ENCODE data around the gene SNAP91. TPM values are rescaled to one million over a fixed set of nuclear protein-coding genes. Genes with fewer than 3 reads are reported as not detected.

The SNAP91 gene
- total RNA-seq, 1 donor from 2014 or later = 3.4 TPM

- Histone ChIP-seq H2AFZ (replicated peaks) (no peak overlapping the region), H3K9ac (no peak overlapping the region), H3F3A (ENCODE audit: low read depth) (no peaks in the 10 kb centered on the region), H3K27me3 (no peaks in the 10 kb centered on the region), H3K4me3 (no peak overlapping the region), H3K9me3 (ENCODE audit: low read depth) (no peaks in the 10 kb centered on the region), H3K4me2 (no peak overlapping the region), H3K4me1 (no peaks in the 10 kb centered on the region), H3K79me2 (ENCODE audit: low read depth) (no peaks in the 10 kb centered on the region), H3K27ac (no peak overlapping the region), H4K20me1 (ENCODE audit: low read depth) (no peaks in the 10 kb centered on the region), H3K36me3 (no peaks in the 10 kb centered on the region)
- TF ChIP-seq CTCF (IDR thresholded peaks at IDR 0.05) = no peak
- no peak for TF ChIP-seq EZH2phosphoT487 (IDR thresholded peaks at IDR 0.05)
- TF ChIP-seq EZH2 (IDR thresholded peaks at IDR 0.05) = no peak
- no peak for DNase-seq (ENCODE audit: low spot score)
- H3K27me3 Mint-ChIP-seq (ENCODE audit: insufficient read depth, low read depth) = no peaks in the 10 kb centered on the region
- no peaks in the 10 kb centered on the region for H3K4me1 Mint-ChIP-seq
- no peak overlapping the region for H3K27ac Mint-ChIP-seq
- no peaks in the 10 kb centered on the region for H3K9me3 Mint-ChIP-seq
- H3K36me3 Mint-ChIP-seq = no peaks in the 10 kb centered on the region
- H3K4me3 Mint-ChIP-seq = no peak overlapping the region
These were observed 23.4 kb downstream of the SNAP91 start for GRCh38 chr6:83685481-83685880.

- Histone ChIP-seq H3F3A (ENCODE audit: low read depth) (no peaks in the 10 kb centered on the region), H4K20me1 (ENCODE audit: low read depth) (no peaks in the 10 kb centered on the region), H3K9me3 (ENCODE audit: low read depth) (no peaks in the 10 kb centered on the region), H3K27me3 (no peaks in the 10 kb centered on the region), H3K79me2 (ENCODE audit: low read depth) (no peaks in the 10 kb centered on the region), H2AFZ (replicated peaks) (no peak overlapping the region), H3K4me3 (no peak overlapping the region), H3K27ac (no peak overlapping the region), H3K9ac (no peak overlapping the region), H3K4me2 (no peak overlapping the region), H3K4me1 (no peaks in the 10 kb centered on the region), H3K36me3 (no peaks in the 10 kb centered on the region)
- no peaks in the 10 kb centered on the region for H3K36me3 Mint-ChIP-seq
- peaks cover 2% of the 10 kb centered on the region for H3K4me1 Mint-ChIP-seq
- no peak overlapping the region for H3K27ac Mint-ChIP-seq
- no peak for TF ChIP-seq EZH2 (IDR thresholded peaks at IDR 0.05)
- no peak for TF ChIP-seq CTCF (IDR thresholded peaks at IDR 0.05)
- no peak for TF ChIP-seq EZH2phosphoT487 (IDR thresholded peaks at IDR 0.05)
- no peak overlapping the region for H3K4me3 Mint-ChIP-seq
- DNase-seq (ENCODE audit: low spot score) = no peak
- H3K9me3 Mint-ChIP-seq = no peaks in the 10 kb centered on the region
- no peaks in the 10 kb centered on the region for H3K27me3 Mint-ChIP-seq (ENCODE audit: insufficient read depth, low read depth)
These were observed 31.1 kb downstream of the SNAP91 start for GRCh38 chr6:83677791-83678190.

GRCh38 chr6:83637953-83638352 is 70.9 kb downstream of the SNAP91 start:
- Mint-ChIP-seq H3K36me3 (no peaks in the 10 kb centered on the region), H3K27ac (no peak overlapping the region), H3K9me3 (no peaks in the 10 kb centered on the region), H3K4me1 (no peaks in the 10 kb centered on the region), H3K4me3 (no peak overlapping the region), H3K27me3 (ENCODE audit: insufficient read depth, low read depth) (peaks cover 2% of the 10 kb centered on the region)
- H2AFZ ChIP-seq (replicated peaks) = no peak overlapping the region
- no peaks in the 10 kb centered on the region for H3K36me3 ChIP-seq
- no peak overlapping the region for H3K27ac ChIP-seq
- DNase-seq (ENCODE audit: low spot score) = no peak
- no peak overlapping the region for H3K4me3 ChIP-seq
- no peaks in the 10 kb centered on the region for H4K20me1 ChIP-seq (ENCODE audit: low read depth)
- no peak overlapping the region for H3K4me2 ChIP-seq
- no peak overlapping the region for H3K9ac ChIP-seq
- no peaks in the 10 kb centered on the region for H3K4me1 ChIP-seq
- TF ChIP-seq EZH2phosphoT487 (IDR thresholded peaks at IDR 0.05) = no peak
- no peak for TF ChIP-seq EZH2 (IDR thresholded peaks at IDR 0.05)
- no peak for TF ChIP-seq CTCF (IDR thresholded peaks at IDR 0.05)
- H3K9me3 ChIP-seq (ENCODE audit: low read depth) = no peaks in the 10 kb centered on the region
- H3F3A ChIP-seq (ENCODE audit: low read depth) = no peaks in the 10 kb centered on the region
- H3K27me3 ChIP-seq = no peaks in the 10 kb centered on the region
- no peaks in the 10 kb centered on the region for H3K79me2 ChIP-seq (ENCODE audit: low read depth)

All from neural progenitor cell (in vitro differentiated cells).